ENCODE results near the gene VTI1A. TPM values are rescaled to one million over a fixed set of nuclear protein-coding genes. Genes with fewer than 3 reads are reported as not detected.

Gene VTI1A
- polyA plus RNA-seq, 2 of the 4 experiments (the other 2 are of a cell fraction) = 17.0 to 25.3 TPM

GRCh38 chr10:112535531-112535951 is 88.5 kb downstream of the VTI1A start:
- no peak for FAIRE-seq
- TF ChIP-seq ESRRA (IDR thresholded peaks at IDR 0.05; ENCODE audit: borderline replicate concordance, low read length) (no peak), CBX8 (IDR thresholded peaks at IDR 0.05) (no peak), ELK1 (IDR thresholded peaks at IDR 0.05; ENCODE audit: low read depth, low read length) (no peak), ATOH8 (CRISPR knock-in tag; IDR thresholded peaks at IDR 0.05; ENCODE audit: low read depth) (no peak)
- Histone ChIP-seq H3K4me1 (peaks cover 6% of the 10 kb centered on the region; the same call in 1 of the 3 replicates), H3K27ac (no peak overlapping the region), H3K4me3 (no peak overlapping the region), H3K4me2 (peak overlapping the region; percentile 19; the same call in 2 of the 3 replicates), H3K9me3 (no peaks in the 10 kb centered on the region)
- ATAC-seq = peak in 1 of 2 experiments; percentile 36; a peak in 2 of 6 replicates
- no peak for DNase-seq (ENCODE audit: low read depth in 1 of 2, low spot score in 1 of 2)
- 77% methylated on average over 3 of the region's 3 CpGs for WGBS (ENCODE audit: missing lambda C conversion rate)
- POLR2A ChIA-PET = no interaction called here
- CTCF ChIA-PET = interaction anchor here (1.2 kb wide), 1 partner anchor 9 kb away, joined by 4 read pairs; no protein-coding TSS in a partner anchor

GRCh38 chr10:112536663-112537062 is 89.6 kb downstream of the VTI1A start:
- ATAC-seq = no peak
- ChIA-PET CTCF (interaction anchor here (1.2 kb wide), 1 partner anchor 10 kb away, joined by 4 read pairs; no protein-coding TSS in a partner anchor), POLR2A (no interaction called here)
- Histone ChIP-seq H3K4me3 (no peak overlapping the region), H3K9me3 (no peaks in the 10 kb centered on the region), H3K27ac (no peak overlapping the region), H3K4me1 (peaks cover 6% of the 10 kb centered on the region; the same call in 1 of the 3 replicates), H3K4me2 (no peak overlapping the region)
- no peak for DNase-seq (ENCODE audit: low read depth in 1 of 2, low spot score in 1 of 2)
- TF ChIP-seq ELK1 (IDR thresholded peaks at IDR 0.05; ENCODE audit: low read depth, low read length) = no peak
- no peak for TF ChIP-seq BHLHE40 (IDR thresholded peaks at IDR 0.05; ENCODE audit: low read depth, low read length)
- no peak for TF ChIP-seq HOXB13 (CRISPR knock-in tag; IDR thresholded peaks at IDR 0.05; ENCODE audit: low read depth)
- no peak for TF ChIP-seq HEYL (CRISPR knock-in tag; IDR thresholded peaks at IDR 0.05)
- no peak for TF ChIP-seq RCOR1 (IDR thresholded peaks at IDR 0.05; ENCODE audit: low read depth, low read length)
- TF ChIP-seq ZSCAN20 (CRISPR knock-in tag; IDR thresholded peaks at IDR 0.05) = no peak
- TF ChIP-seq CTCF (IDR thresholded peaks at IDR 0.05) = no peak
- no peak for TF ChIP-seq ATOH8 (CRISPR knock-in tag; IDR thresholded peaks at IDR 0.05; ENCODE audit: low read depth)
- TF ChIP-seq RARB (CRISPR knock-in tag; IDR thresholded peaks at IDR 0.05) = no peak
- no peak for TF ChIP-seq GATA3 (IDR thresholded peaks at IDR 0.05; ENCODE audit: borderline replicate concordance)
- WGBS (ENCODE audit: missing lambda C conversion rate) = 91% methylated on average over 8 of the region's 8 CpGs
- FAIRE-seq = no peak

- no peaks in the 10 kb centered on the region for H3K9me3 ChIP-seq
- no peak overlapping the region for H3K27ac ChIP-seq
- ChIA-PET POLR2A (no interaction called here), CTCF (no interaction called here)
- 92% methylated on average over 7 of the region's 7 CpGs for WGBS (ENCODE audit: missing lambda C conversion rate)
- no peak overlapping the region for H3K4me2 ChIP-seq
- no peak overlapping the region for H3K4me3 ChIP-seq
- TF ChIP-seq SMC3 (IDR thresholded peaks at IDR 0.05) (no peak), KDM1A (IDR thresholded peaks at IDR 0.05; ENCODE audit: low read depth) (no peak), JUNB (IDR thresholded peaks at IDR 0.05) (no peak), POLR2A (IDR thresholded peaks at IDR 0.05; ENCODE audit: low read length) (no peak), BHLHE40 (IDR thresholded peaks at IDR 0.05; ENCODE audit: low read depth, low read length) (no peak), ZC3H11A (IDR thresholded peaks at IDR 0.05) (no peak), HMGXB4 (CRISPR knock-in tag; IDR thresholded peaks at IDR 0.05; ENCODE audit: borderline replicate concordance) (no peak), HES2 (IDR thresholded peaks at IDR 0.05) (no peak), USF2 (IDR thresholded peaks at IDR 0.05) (no peak), FOXS1 (CRISPR knock-in tag; IDR thresholded peaks at IDR 0.05) (no peak), FOSL2 (IDR thresholded peaks at IDR 0.05) (no peak), FOSL2 (CRISPR knock-in tag; IDR thresholded peaks at IDR 0.05) (no peak), ESRRA (IDR thresholded peaks at IDR 0.05; ENCODE audit: borderline replicate concordance, low read length) (no peak), POLR2AphosphoS2 (conservative IDR thresholded peaks at IDR 0.05; ENCODE audit: low read length) (no peak), SREBF2 (IDR thresholded peaks at IDR 0.05) (no peak), HOXB13 (CRISPR knock-in tag; IDR thresholded peaks at IDR 0.05; ENCODE audit: low read depth) (no peak)
- DNase-seq (ENCODE audit: low read depth in 1 of 2, low spot score in 1 of 2) (no peak), FAIRE-seq (no peak), ATAC-seq (no peak)
- H3K4me1 ChIP-seq = peaks cover 6% of the 10 kb centered on the region; the same call in 1 of the 3 replicates
Measured at GRCh38 chr10:112538168-112538567, 91.2 kb downstream of the VTI1A start.

Data from A549 (cell line).